A549 treated with Hydrocortisone at 1 μM for 4 hours (cell line): ENCODE results near the gene CHTF8. TPM values are rescaled to one million over a fixed set of nuclear protein-coding genes. Genes with fewer than 3 reads are reported as not detected.

ENCODE experiments used
- total RNA-seq: library from RNA; stranded (reverse); fragments of 200-300 nt; extraction: Qiagen RNA extraction; gene quantifications from 5 replicates; pipeline ENCODE4 v1.2.3, GENCODE V29; 2022

The CHTF8 gene, protein sequence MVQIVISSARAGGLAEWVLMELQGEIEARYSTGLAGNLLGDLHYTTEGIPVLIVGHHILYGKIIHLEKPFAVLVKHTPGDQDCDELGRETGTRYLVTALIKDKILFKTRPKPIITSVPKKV
- total RNA-seq, result 121 to 130 TPM (median 125 TPM) in 5 replicates

DNA sequence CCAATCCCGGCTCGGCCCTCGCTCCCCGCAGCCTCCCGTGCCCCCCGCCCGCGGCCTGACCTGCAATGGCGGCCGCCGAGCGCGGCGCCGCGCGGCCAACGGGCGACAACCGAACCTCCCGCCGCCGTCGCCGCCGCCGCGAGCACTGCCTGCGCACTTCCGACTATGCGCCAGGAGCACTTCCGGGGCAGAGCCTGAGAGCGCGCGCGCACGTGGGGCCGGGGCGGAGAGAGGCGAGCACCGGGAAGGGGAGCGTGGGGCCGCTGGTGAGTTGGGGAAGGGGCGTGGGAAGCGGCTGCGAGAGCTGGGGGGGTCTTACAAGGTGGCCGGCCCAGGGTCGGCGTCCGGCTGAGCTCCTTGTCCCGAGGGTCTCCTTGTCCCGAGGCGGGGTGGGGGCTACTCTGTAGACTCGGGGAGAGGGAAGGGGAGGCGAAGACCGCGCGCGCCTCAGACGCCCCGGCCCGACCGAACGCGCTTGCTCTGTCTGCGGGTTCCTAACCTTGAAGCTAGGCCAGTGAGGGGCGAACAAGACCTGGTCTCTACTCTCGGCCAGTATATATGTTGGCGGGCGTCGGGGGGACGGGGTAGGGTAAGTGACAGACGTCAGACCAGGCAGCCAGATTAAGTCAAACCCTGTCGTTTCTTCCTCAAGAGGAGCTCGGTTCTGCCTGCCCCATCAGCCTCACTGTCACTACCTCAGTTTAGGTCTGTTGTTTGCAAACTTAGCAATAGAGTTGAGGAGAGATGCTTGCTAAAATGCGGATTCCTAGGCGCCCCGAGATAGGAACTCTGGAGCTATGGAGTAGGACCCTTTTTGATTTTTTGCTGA, at the start of gene CHTF8, which contains the start of gene UTP4:
Gene CHTF8, minus strand, starts transcription at position 165 of the 829 bp plus-strand sequence. CDS start 11,130 bp downstream, outside the sequence.
Gene UTP4, plus strand, starts transcription at position 226 of the 829 bp plus-strand sequence. CDS start 811 bp downstream, outside the sequence.

DNA sequence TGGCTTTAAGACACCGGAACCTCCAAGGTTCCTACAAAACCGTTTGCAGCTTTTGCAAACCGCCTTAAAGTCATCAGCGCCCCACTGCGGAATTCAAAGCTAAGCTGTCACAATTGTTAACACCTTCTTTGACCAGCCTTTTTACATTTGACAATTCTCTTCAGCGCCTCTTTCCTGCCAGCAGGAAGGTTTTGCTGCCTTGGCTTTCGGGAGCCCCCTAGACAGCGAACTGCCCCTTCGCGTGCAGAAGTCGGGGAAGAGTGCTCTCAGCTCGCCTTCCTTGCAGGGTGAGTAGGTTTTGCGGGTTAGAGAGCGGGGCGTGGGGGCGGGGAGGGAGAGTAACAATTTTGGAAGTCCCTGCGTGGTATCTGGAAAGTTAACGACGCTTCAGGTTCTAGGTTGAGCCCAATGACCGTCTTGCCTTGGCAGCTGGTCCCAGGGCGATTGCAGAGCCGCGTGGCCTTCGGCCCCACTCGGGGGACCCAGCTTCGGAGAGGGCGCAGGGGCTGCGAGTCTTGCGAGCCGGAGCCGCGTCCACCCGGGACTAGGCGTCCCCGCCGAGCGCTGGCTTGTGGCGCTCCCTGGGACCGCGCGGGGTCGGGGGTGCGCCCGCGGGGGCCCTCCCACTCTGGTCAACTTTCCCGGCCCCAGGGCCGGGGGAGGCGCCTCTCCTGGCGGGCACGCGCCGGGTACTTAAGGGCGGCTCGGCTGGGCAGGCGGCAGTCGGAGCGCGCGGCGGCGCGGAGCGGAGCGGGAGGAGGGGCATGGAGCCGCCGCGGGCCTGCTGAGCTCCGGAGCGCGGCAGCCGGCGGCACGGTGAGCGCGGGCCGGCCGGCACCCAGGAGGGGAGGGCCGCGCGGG, 26.7 kb downstream of the CHTF8 start, which contains the start of gene HAS3:
Gene HAS3, plus strand, starts transcription at position 153 of the 861 bp plus-strand sequence. CDS start 3,743 bp downstream, outside the sequence.

Other genes with a start within 250 kb of the CHTF8 start
- 37.5 to 57.7 TPM (median 51.2 TPM) in 5 replicates for gene HAS3, start 26.9 kb downstream of the CHTF8 start, total RNA-seq
- gene UTP4, start 61 bp upstream of the CHTF8 start, total RNA-seq, result 80.1 to 87.1 TPM (median 82.7 TPM) in 5 replicates
- 6.1 to 9.4 TPM (median 6.9 TPM) in 5 replicates for gene SNTB2, start 54.6 kb upstream of the CHTF8 start, total RNA-seq
- 29.8 to 33.1 TPM (median 31.5 TPM) in 5 replicates for gene VPS4A, start 178.8 kb upstream of the CHTF8 start, total RNA-seq
- 18.0 to 41.0 TPM (median 38.8 TPM) in 5 replicates for gene PDF, start 198.0 kb upstream of the CHTF8 start, total RNA-seq
- 21.7 to 27.8 TPM (median 25.6 TPM) in 5 replicates for gene COG8, start 207.0 kb upstream of the CHTF8 start, total RNA-seq
- 49.8 to 69.1 TPM (median 53.1 TPM) in 5 replicates for gene NIP7, start 207.2 kb upstream of the CHTF8 start, total RNA-seq
- gene TMED6, start 219.2 kb upstream of the CHTF8 start, total RNA-seq, result 0.18 TPM in 1 of 5 replicates, not detected in the others